8988T (cell line): Measurements from ENCODE around the gene EPG5.
"Not testable (repeated sequence)": the region's sequence is repeated elsewhere in the genome, so short reads cannot be mapped to it uniquely, and the experiment has no call there.

Experiments used
- DNase-seq: peaks from one replicate; pipeline ENCODE4 v3.0.0; 2011

EPG5 gene

GRCh38 chr18:45967007-45967706 lies at the start of gene EPG5:
Gene EPG5, minus strand, starts transcription at chr18:45967329. Its CDS starts 90 bp downstream, at chr18:45967239.
- DNase-seq = peak; percentile 52

GRCh38 chr18:46013484-46014189 lies 46.5 kb upstream of the EPG5 start:
- no peak for DNase-seq

- DNase-seq = no peak
Measured at GRCh38 chr18:46010676-46011075, 43.5 kb upstream of the EPG5 start.

GRCh38 chr18:46010050-46010449 lies 42.9 kb upstream of the EPG5 start:
- no peak for DNase-seq

- no peak for DNase-seq
Measured at GRCh38 chr18:46009125-46009840, 42.2 kb upstream of the EPG5 start.

- no peak for DNase-seq
Measured at GRCh38 chr18:46008531-46008930, 41.4 kb upstream of the EPG5 start.

- DNase-seq = no peak
Measured at GRCh38 chr18:46007165-46007564, 40.0 kb upstream of the EPG5 start.

- no peak for DNase-seq
Measured at GRCh38 chr18:46002934-46003333, 35.8 kb upstream of the EPG5 start.

GRCh38 chr18:46001892-46002291 lies 34.8 kb upstream of the EPG5 start:
- DNase-seq = no peak

- DNase-seq = no peak
Measured at GRCh38 chr18:46001074-46001473, 33.9 kb upstream of the EPG5 start.

GRCh38 chr18:45999536-45999935 lies 32.4 kb upstream of the EPG5 start:
- no peak for DNase-seq

- no peak for DNase-seq
Measured at GRCh38 chr18:45998244-45998643, 31.1 kb upstream of the EPG5 start.

GRCh38 chr18:45997700-45998151 lies 30.6 kb upstream of the EPG5 start:
- no peak for DNase-seq

GRCh38 chr18:45995461-45995860 lies 28.3 kb upstream of the EPG5 start:
- DNase-seq = no peak

- peak; percentile 28 for DNase-seq
Measured at GRCh38 chr18:45993438-45993837, 26.3 kb upstream of the EPG5 start.

GRCh38 chr18:45992527-45992926 lies 25.4 kb upstream of the EPG5 start:
- not testable (repeated sequence) for DNase-seq

- no peak for DNase-seq
Measured at GRCh38 chr18:45991788-45992187, 24.7 kb upstream of the EPG5 start.

GRCh38 chr18:45984546-45985235 lies 17.6 kb upstream of the EPG5 start:
- DNase-seq = no peak

GRCh38 chr18:45981821-45982220 lies 14.7 kb upstream of the EPG5 start:
- no peak for DNase-seq

GRCh38 chr18:45980229-45980628 lies 13.1 kb upstream of the EPG5 start:
- DNase-seq = no peak

- DNase-seq = no peak
Measured at GRCh38 chr18:45978084-45978483, 11.0 kb upstream of the EPG5 start.

- DNase-seq = no peak
Measured at GRCh38 chr18:45976974-45977373, 9.8 kb upstream of the EPG5 start.

GRCh38 chr18:45976566-45976965 lies 9.4 kb upstream of the EPG5 start:
- DNase-seq = no peak
